ENCODE data around the gene ARFIP1.

- TF ChIP-seq GATA2 (IDR thresholded peaks at IDR 0.05; ENCODE audit: low read depth, low read length) (no peak), GATA3 (IDR thresholded peaks at IDR 0.05; ENCODE audit: low read depth, low read length) (no peak)
These were observed 32.3 kb upstream of the ARFIP1 start for GRCh38 chr4:152747444-152747843.
